OCI-LY7 (cell line): ENCODE measurements around the gene FALEC.

Experiments
- CTCF ChIP-seq: fragments of 200-600 bp; sonication (generic); conservative IDR thresholded peaks from 2 replicates; pipeline ENCODE4 v1.5.1; 2014; ENCODE audit warnings: mild to moderate bottlenecking, antibody characterized with exemption, low read length, moderate library complexity, mixed read lengths
- EZH2phosphoT487 ChIP-seq: fragments of 200-600 bp; sonication (generic); IDR thresholded peaks from 2 replicates; pipeline ENCODE4 v1.6.1; 2018; ENCODE audit warnings: low read depth, borderline replicate concordance, mild to moderate bottlenecking, mixed run types, antibody characterized with exemption, low read length, moderate library complexity, mixed read lengths

- TF ChIP-seq CTCF (no peak), EZH2phosphoT487 (no peak)
These were observed 42.3 kb downstream of the FALEC start for GRCh38 chr1:150557813-150558212.
